Mesendoderm (in vitro differentiated cells): ENCODE measurements around the gene ITPR2. TPM values are rescaled to one million over a fixed set of nuclear protein-coding genes. Genes with fewer than 3 reads are reported as not detected.

Experiments
- DNase-seq: peaks from one replicate; pipeline ENCODE4 v3.0.0; 2013
- H2AK5ac ChIP-seq: 2 replicates; pipeline ENCODE4 v1.6.1; 2013; ENCODE audit warnings: low read length, inconsistent platforms
- H2BK120ac ChIP-seq: 2 replicates; pipeline ENCODE4 v1.6.1; 2013; ENCODE audit warnings: low read depth, mild to moderate bottlenecking, low read length, moderate library complexity, mixed read lengths
- H2BK15ac ChIP-seq: replicated peaks from 2 replicates; pipeline ENCODE4 v1.6.1; 2013; ENCODE audit warnings: low read depth, mild to moderate bottlenecking, moderate library complexity
- H2BK5ac ChIP-seq: 2 replicates; pipeline ENCODE4 v1.6.1; 2013; ENCODE audit warnings: low read length, inconsistent platforms
- H3K18ac ChIP-seq: 2 replicates; pipeline ENCODE4 v1.6.1; 2013; ENCODE audit warnings: mild to moderate bottlenecking, low read length, mixed read lengths
- H3K23ac ChIP-seq: one replicate; pipeline ENCODE4 v1.6.1; 2013; ENCODE audit warnings: low read length
- H3K27ac ChIP-seq: 2 replicates; pipeline ENCODE4 v1.5.1; 2013; ENCODE audit warnings: low read depth, mild to moderate bottlenecking, inconsistent platforms, low read length, moderate library complexity
- H3K27me3 ChIP-seq: 2 replicates; pipeline ENCODE4 v1.6.1; 2013; ENCODE audit warnings: low read length, control low read depth, mild to moderate bottlenecking, inconsistent platforms; ENCODE audit not compliant: insufficient read depth, poor library complexity
- H3K36me3 ChIP-seq: 2 replicates; pipeline ENCODE4 v1.6.1; 2013; ENCODE audit warnings: low read length, inconsistent platforms; ENCODE audit not compliant: control insufficient read depth, insufficient read depth
- H3K4ac ChIP-seq: one replicate; pipeline ENCODE4 v1.6.1; 2013; ENCODE audit warnings: low read depth, mild to moderate bottlenecking, low read length, moderate library complexity
- H3K4me1 ChIP-seq: 2 replicates; pipeline ENCODE4 v1.6.1; 2013; ENCODE audit warnings: low read depth, low read length, inconsistent platforms; ENCODE audit not compliant: control insufficient read depth
- H3K4me2 ChIP-seq: 2 replicates; pipeline ENCODE4 v1.6.1; 2013; ENCODE audit warnings: low read length
- H3K4me3 ChIP-seq: 2 replicates; pipeline ENCODE4 v1.5.1; 2013; ENCODE audit warnings: mild to moderate bottlenecking, low read length
- H3K56ac ChIP-seq: one replicate; pipeline ENCODE4 v1.6.1; 2013; ENCODE audit warnings: low read length
- H3K79me1 ChIP-seq: 2 replicates; pipeline ENCODE4 v1.6.1; 2013; ENCODE audit warnings: low read length, inconsistent platforms
- H3K79me2 ChIP-seq: 2 replicates; pipeline ENCODE4 v1.6.1; 2013; ENCODE audit warnings: mild to moderate bottlenecking, low read length; ENCODE audit not compliant: control insufficient read depth, insufficient read depth
- H3K9ac ChIP-seq: 2 replicates; pipeline ENCODE4 v1.6.1; 2013; ENCODE audit warnings: low read length, inconsistent platforms
- H4K5ac ChIP-seq: one replicate; pipeline ENCODE4 v1.6.1; 2013; ENCODE audit warnings: low read length
- H4K8ac ChIP-seq: one replicate; pipeline ENCODE4 v1.6.1; 2013; ENCODE audit warnings: low read depth, mild to moderate bottlenecking, control low read depth, low read length, moderate library complexity
- WGBS: extraction: QIAGEN DNeasy Blood & Tissue Kit; methylation state at CpG from one replicate; pipeline ENCODE4 v1.1.7; 2013; ENCODE audit warnings: low lambda C conversion rate, missing lambda C conversion rate; ENCODE audit not compliant: insufficient coverage; ENCODE audit errors: extremely low coverage; 5-methylcytosine and 5-hydroxymethylcytosine counted together
- small RNA-seq: library from polyadenylated mRNA; stranded (forward); fragments of <200 nt; extraction: miRNeasy Mini kit (QIAGEN cat#:217004); gene quantifications from one replicate; pipeline ENCODE3, GENCODE V24; 2013; ENCODE audit not compliant: insufficient read depth

Gene ITPR2

GRCh38 chr12:26290565-26290964 is 542.4 kb downstream of the ITPR2 start:
- Histone ChIP-seq H2BK15ac (no peak overlapping the region), H3K18ac (no peak overlapping the region), H3K4me3 (no peak overlapping the region), H4K5ac (no peak overlapping the region), H3K27me3 (no peaks in the 10 kb centered on the region), H3K36me3 (no peaks in the 10 kb centered on the region), H3K79me2 (no peaks in the 10 kb centered on the region), H3K4me2 (no peak overlapping the region), H3K4ac (no peak overlapping the region), H3K23ac (no peak overlapping the region), H3K79me1 (no peaks in the 10 kb centered on the region), H2BK120ac (no peak overlapping the region), H2AK5ac (no peak overlapping the region), H4K8ac (no peak overlapping the region), H3K9ac (no peak overlapping the region), H3K4me1 (no peaks in the 10 kb centered on the region), H2BK5ac (no peak overlapping the region), H3K27ac (no peak overlapping the region), H3K56ac (no peak overlapping the region)
- WGBS = no CpG with 5 or more reads among the region's 2 CpGs
- DNase-seq = no peak

- Histone ChIP-seq H4K5ac (no peak overlapping the region), H3K27ac (no peak overlapping the region), H2BK120ac (no peak overlapping the region), H3K79me2 (no peaks in the 10 kb centered on the region), H3K4ac (no peak overlapping the region), H4K8ac (no peak overlapping the region), H3K4me2 (no peak overlapping the region), H2AK5ac (no peak overlapping the region), H3K4me3 (no peak overlapping the region), H3K9ac (no peak overlapping the region), H2BK5ac (no peak overlapping the region), H3K27me3 (no peaks in the 10 kb centered on the region), H3K18ac (no peak overlapping the region), H3K36me3 (no peaks in the 10 kb centered on the region), H3K23ac (no peak overlapping the region), H3K79me1 (no peaks in the 10 kb centered on the region), H2BK15ac (no peak overlapping the region), H3K56ac (no peak overlapping the region), H3K4me1 (no peaks in the 10 kb centered on the region)
- no CpG with 5 or more reads among the region's 14 CpGs for WGBS
- no peak for DNase-seq
These were observed 545.2 kb downstream of the ITPR2 start for GRCh38 chr12:26287671-26288381.

Small RNAs within 50 kb of the gene (small RNA-seq; reads per million reads assigned to genes)
- gene RNA5SP354 = not detected
